Panc1 (cell line): ENCODE data around the gene STX1A. TPM values are rescaled to one million over a fixed set of nuclear protein-coding genes. Genes with fewer than 3 reads are reported as not detected.

ENCODE experiments used
- ATAC-seq: fragments of 200-7000 bp; cut with Tn5 transposase; 2 replicates; pipeline ENCODE4 v1.9.1; 2020; ENCODE audit warnings: mild to moderate bottlenecking, moderate library complexity
- BruUV-seq: library from RNA; stranded (reverse); fragments of 400-500 nt; replicated peaks from 2 replicates; lab custom pipeline; 2021; lab: Mats Ljungman, UMichigan
- CTCF ChIA-PET: fragments of 300-600 bp; sonication (Branson Sonifier 250); formaldehyde crosslinking; loops from one replicate; lab custom pipeline; 2022; ENCODE audit warnings: antibody characterized with exemption; lab: Charles Lee
- POLR2A ChIA-PET: fragments of 300-600 bp; sonication (Branson Sonifier 250); formaldehyde crosslinking; loops from one replicate; lab custom pipeline; 2022; ENCODE audit warnings: antibody characterized with exemption; lab: Charles Lee
- DNase-seq: peaks from one replicate; pipeline ENCODE4 v3.0.0-alpha.2; 2010; ENCODE audit warnings: low read depth, low spot score
- H3K27ac ChIP-seq: 2 replicates; pipeline ENCODE4 v1.5.1; 2011; ENCODE audit warnings: mild to moderate bottlenecking, low read length, inconsistent platforms
- H3K27me3 ChIP-seq: fragments of 200-500 bp; sonication (Bioruptor generic); 2 replicates; pipeline ENCODE4 v1.6.0; 2014; ENCODE audit warnings: low read length, inconsistent platforms; ENCODE audit not compliant: control insufficient read depth, insufficient read depth
- H3K36me3 ChIP-seq: fragments of 200-500 bp; sonication (Bioruptor generic); 2 replicates; pipeline ENCODE4 v1.5.1; 2014; ENCODE audit warnings: inconsistent platforms, mild to moderate bottlenecking, low read length, moderate library complexity; ENCODE audit not compliant: control insufficient read depth, insufficient read depth
- H3K4me1 ChIP-seq: 2 replicates; pipeline ENCODE4 v1.5.1; 2011; ENCODE audit warnings: inconsistent platforms, mild to moderate bottlenecking, low read length, moderate library complexity; ENCODE audit not compliant: control insufficient read depth, insufficient read depth
- H3K4me3 ChIP-seq, 2 experiments: 2 replicates each; pipeline ENCODE4 v1.5.1; 2011 to 2012; ENCODE audit warnings: low read depth in 2 of 2, low read length in 2 of 2, mild to moderate bottlenecking in 2 of 2, inconsistent platforms in 1 of 2, moderate library complexity in 1 of 2
- H3K9me3 ChIP-seq: fragments of 200-500 bp; sonication (Bioruptor generic); 2 replicates; pipeline ENCODE4 v1.5.1; 2014; ENCODE audit warnings: low read depth, mild to moderate bottlenecking, inconsistent platforms, low read length, moderate library complexity; ENCODE audit not compliant: control insufficient read depth, insufficient read depth
- POLR2AphosphoS5 ChIP-seq: IDR thresholded peaks from 2 replicates; pipeline ENCODE4 v1.6.1; 2012; ENCODE audit warnings: mild to moderate bottlenecking, low read depth, low read length, moderate library complexity
- SIN3A ChIP-seq: IDR thresholded peaks from 2 replicates; pipeline ENCODE4 v1.6.1; 2012; ENCODE audit warnings: low read depth, mild to moderate bottlenecking, low read length, moderate library complexity, borderline replicate concordance; ENCODE audit not compliant: insufficient read depth
- TCF7L2 ChIP-seq: IDR thresholded peaks from 2 replicates; pipeline ENCODE4 v1.6.1; 2011; ENCODE audit warnings: mild to moderate bottlenecking, low read depth, low read length, inconsistent platforms
- in situ Hi-C: cut with HindIII; loops from 2 replicates; pipeline ENCODE4 v1.10.0; 2016; ENCODE audit warnings: low sequenced_read_pairs, low pct_unique_long_range_greater_than_20kb
- intact Hi-C: fragments of 100-400 bp; cut with micrococcal nuclease; formaldehyde crosslinking; loops from one replicate; pipeline ENCODE4 v1.10.0; 2022; ENCODE audit not compliant: unreplicated experiment
- total RNA-seq: library from RNA; stranded (reverse); gene quantifications from one replicate; pipeline ENCODE4 v1.2.1, GENCODE V29; 2021; ENCODE audit not compliant: unreplicated experiment
- TF ChIP-seq, protein P1 (sequence below), 2 experiments: IDR thresholded peaks; 2 replicates each; pipeline ENCODE4 v1.6.1; 2011 to 2012; ENCODE audit warnings: low read depth in 2 of 2, control low read depth in 1 of 2, low read length in 1 of 2, mild to moderate bottlenecking in 1 of 2, moderate library complexity in 1 of 2; ENCODE audit not compliant: insufficient read depth in 1 of 2
- TF ChIP-seq, protein P2 (sequence below): fragments of 450-650 bp; IDR thresholded peaks from 2 replicates; pipeline ENCODE4 v1.5.1; 2017; ENCODE audit warnings: mild to moderate bottlenecking

The STX1A gene
- total RNA-seq, 1 experiment from 2014 or later: 80.9 TPM

DNA sequence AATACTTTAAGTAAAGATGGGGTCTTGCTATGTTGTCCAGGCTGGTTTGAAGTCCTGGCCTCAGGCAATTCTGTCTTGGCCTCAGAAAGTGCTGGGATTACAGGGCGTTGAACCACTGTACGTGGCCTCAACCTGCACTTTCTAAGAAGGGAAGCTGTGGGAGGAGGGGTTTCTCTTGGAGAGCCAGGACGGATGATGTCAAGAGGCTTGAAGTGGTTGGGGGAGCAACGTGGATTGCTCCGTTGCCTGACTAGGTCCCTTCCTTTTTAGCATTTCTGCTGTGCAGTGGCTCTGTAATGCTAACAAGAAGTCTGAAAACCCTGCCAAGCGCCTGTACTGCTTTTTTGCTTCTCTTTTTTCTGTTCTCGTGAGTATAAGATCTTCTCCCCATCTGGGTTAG lies 28.8 kb downstream of the STX1A start:
- no peak for DNase-seq
- Histone ChIP-seq H3K9me3 (no peaks in the 10 kb centered on the region), H3K27ac (no peak overlapping the region), H3K4me3 (no peak overlapping the region), H3K27me3 (no peaks in the 10 kb centered on the region), H3K4me1 (no peaks in the 10 kb centered on the region), H3K36me3 (peaks cover 29% of the 10 kb centered on the region)
- in situ Hi-C loops (no loop called here), intact Hi-C loops (no loop called here)
- CTCF ChIA-PET: no interaction called here
- no peak for ATAC-seq
- POLR2A ChIA-PET: no interaction called here
- BruUV-seq: no TSS peak
- TF ChIP-seq SIN3A: no peak
- TF ChIP-seq POLR2AphosphoS5: no peak
- no peak for TF ChIP-seq TCF7L2
- TF ChIP-seq, protein P1, sequence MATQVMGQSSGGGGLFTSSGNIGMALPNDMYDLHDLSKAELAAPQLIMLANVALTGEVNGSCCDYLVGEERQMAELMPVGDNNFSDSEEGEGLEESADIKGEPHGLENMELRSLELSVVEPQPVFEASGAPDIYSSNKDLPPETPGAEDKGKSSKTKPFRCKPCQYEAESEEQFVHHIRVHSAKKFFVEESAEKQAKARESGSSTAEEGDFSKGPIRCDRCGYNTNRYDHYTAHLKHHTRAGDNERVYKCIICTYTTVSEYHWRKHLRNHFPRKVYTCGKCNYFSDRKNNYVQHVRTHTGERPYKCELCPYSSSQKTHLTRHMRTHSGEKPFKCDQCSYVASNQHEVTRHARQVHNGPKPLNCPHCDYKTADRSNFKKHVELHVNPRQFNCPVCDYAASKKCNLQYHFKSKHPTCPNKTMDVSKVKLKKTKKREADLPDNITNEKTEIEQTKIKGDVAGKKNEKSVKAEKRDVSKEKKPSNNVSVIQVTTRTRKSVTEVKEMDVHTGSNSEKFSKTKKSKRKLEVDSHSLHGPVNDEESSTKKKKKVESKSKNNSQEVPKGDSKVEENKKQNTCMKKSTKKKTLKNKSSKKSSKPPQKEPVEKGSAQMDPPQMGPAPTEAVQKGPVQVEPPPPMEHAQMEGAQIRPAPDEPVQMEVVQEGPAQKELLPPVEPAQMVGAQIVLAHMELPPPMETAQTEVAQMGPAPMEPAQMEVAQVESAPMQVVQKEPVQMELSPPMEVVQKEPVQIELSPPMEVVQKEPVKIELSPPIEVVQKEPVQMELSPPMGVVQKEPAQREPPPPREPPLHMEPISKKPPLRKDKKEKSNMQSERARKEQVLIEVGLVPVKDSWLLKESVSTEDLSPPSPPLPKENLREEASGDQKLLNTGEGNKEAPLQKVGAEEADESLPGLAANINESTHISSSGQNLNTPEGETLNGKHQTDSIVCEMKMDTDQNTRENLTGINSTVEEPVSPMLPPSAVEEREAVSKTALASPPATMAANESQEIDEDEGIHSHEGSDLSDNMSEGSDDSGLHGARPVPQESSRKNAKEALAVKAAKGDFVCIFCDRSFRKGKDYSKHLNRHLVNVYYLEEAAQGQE (IDR thresholded peaks at IDR 0.05; ENCODE audit: insufficient read depth in 1 of 2, low read depth in 2 of 2, low read length in 1 of 2): no peak
- TF ChIP-seq, protein P2, sequence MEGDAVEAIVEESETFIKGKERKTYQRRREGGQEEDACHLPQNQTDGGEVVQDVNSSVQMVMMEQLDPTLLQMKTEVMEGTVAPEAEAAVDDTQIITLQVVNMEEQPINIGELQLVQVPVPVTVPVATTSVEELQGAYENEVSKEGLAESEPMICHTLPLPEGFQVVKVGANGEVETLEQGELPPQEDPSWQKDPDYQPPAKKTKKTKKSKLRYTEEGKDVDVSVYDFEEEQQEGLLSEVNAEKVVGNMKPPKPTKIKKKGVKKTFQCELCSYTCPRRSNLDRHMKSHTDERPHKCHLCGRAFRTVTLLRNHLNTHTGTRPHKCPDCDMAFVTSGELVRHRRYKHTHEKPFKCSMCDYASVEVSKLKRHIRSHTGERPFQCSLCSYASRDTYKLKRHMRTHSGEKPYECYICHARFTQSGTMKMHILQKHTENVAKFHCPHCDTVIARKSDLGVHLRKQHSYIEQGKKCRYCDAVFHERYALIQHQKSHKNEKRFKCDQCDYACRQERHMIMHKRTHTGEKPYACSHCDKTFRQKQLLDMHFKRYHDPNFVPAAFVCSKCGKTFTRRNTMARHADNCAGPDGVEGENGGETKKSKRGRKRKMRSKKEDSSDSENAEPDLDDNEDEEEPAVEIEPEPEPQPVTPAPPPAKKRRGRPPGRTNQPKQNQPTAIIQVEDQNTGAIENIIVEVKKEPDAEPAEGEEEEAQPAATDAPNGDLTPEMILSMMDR: no peak

DNA sequence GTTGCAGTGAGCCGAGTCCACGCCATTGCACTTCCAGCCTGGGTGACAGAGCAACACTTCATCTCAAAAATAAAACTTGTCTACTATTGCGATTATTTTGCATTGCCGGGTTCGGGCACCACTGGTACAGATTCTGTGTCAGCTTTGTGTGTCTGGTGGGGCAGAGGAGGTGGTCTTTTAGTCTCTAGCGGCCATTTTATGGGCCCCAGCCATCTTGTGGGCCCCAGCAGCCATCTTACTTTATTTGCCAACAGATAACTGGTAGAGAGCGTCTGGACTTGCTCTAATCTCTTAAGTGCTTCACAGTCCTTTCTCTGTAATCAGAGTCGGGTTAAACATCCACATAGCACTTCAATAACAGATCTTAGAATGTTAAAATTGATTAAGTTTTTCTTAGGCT lies 31.2 kb downstream of the STX1A start:
- in situ Hi-C loops: no loop called here
- TF ChIP-seq, protein P2: no peak
- TF ChIP-seq, protein P1 (IDR thresholded peaks at IDR 0.05; ENCODE audit: insufficient read depth in 1 of 2, low read depth in 2 of 2, low read length in 1 of 2): no peak
- TF ChIP-seq TCF7L2: no peak
- TF ChIP-seq POLR2AphosphoS5: no peak
- TF ChIP-seq SIN3A: no peak
- no TSS peak for BruUV-seq
- no peaks in the 10 kb centered on the region for H3K9me3 ChIP-seq
- H3K4me1 ChIP-seq: peaks cover 6% of the 10 kb centered on the region; the same call in 1 of the 2 replicates
- DNase-seq (no peak), ATAC-seq (no peak)
- H3K36me3 ChIP-seq: peaks cover 29% of the 10 kb centered on the region
- H3K27me3 ChIP-seq: no peaks in the 10 kb centered on the region
- intact Hi-C loops: no loop called here
- CTCF ChIA-PET: no interaction called here
- no peak overlapping the region for H3K4me3 ChIP-seq
- POLR2A ChIA-PET: no interaction called here
- no peak overlapping the region for H3K27ac ChIP-seq
